ENCODE measurements around the gene TRPM5. TPM values are rescaled to one million over a fixed set of nuclear protein-coding genes. Genes with fewer than 3 reads are reported as not detected.

The TRPM5 gene
- total and polyA plus RNA-seq, 9 of the 15 experiments (the other 6 are each of a cell fraction or from before 2014, with no cell fraction given), result not detected

GRCh38 chr11:2473361-2474058, 29.2 kb upstream of the TRPM5 start (continued):
- no peak for TF ChIP-seq ZNF407 (IDR thresholded peaks at IDR 0.05; ENCODE audit: low read depth)
- no peak for TF ChIP-seq BDP1 (IDR thresholded peaks at IDR 0.05; ENCODE audit: insufficient read depth, insufficient read length)
- TF ChIP-seq ASH1L (IDR thresholded peaks at IDR 0.05; ENCODE audit: borderline replicate concordance, low read depth, partially characterized antibody), result no peak
- no peak for TF ChIP-seq ARID2 (IDR thresholded peaks at IDR 0.05)
- TF ChIP-seq SOX6 (IDR thresholded peaks at IDR 0.05), result no peak
- TF ChIP-seq PURB (CRISPR knock-in tag; IDR thresholded peaks at IDR 0.05; ENCODE audit: low read depth), result no peak

All from K562 (cell line).